Astrocyte of the cerebellum (primary cell): ENCODE data around the gene PLEKHA8.

Experiments
- DNase-seq: peaks from one replicate; pipeline ENCODE4 v3.0.0-alpha.2; 2011; ENCODE audit warnings: low read depth
- H3K4me3 ChIP-seq: 2 replicates; pipeline ENCODE4 v1.5.1; 2011; ENCODE audit warnings: mild to moderate bottlenecking, low read depth, low read length, moderate library complexity
- CTCF ChIP-seq: IDR thresholded peaks from 2 replicates; pipeline ENCODE4 v1.5.1; 2012; ENCODE audit warnings: low read length, low read depth, moderate library complexity, mild to moderate bottlenecking; ENCODE audit errors: missing control alignments
- in situ Hi-C: cut with HindIII; loops from 2 replicates; pipeline ENCODE4 v1.10.0; 2017; ENCODE audit warnings: low sequenced_read_pairs

The PLEKHA8 gene

DNA sequence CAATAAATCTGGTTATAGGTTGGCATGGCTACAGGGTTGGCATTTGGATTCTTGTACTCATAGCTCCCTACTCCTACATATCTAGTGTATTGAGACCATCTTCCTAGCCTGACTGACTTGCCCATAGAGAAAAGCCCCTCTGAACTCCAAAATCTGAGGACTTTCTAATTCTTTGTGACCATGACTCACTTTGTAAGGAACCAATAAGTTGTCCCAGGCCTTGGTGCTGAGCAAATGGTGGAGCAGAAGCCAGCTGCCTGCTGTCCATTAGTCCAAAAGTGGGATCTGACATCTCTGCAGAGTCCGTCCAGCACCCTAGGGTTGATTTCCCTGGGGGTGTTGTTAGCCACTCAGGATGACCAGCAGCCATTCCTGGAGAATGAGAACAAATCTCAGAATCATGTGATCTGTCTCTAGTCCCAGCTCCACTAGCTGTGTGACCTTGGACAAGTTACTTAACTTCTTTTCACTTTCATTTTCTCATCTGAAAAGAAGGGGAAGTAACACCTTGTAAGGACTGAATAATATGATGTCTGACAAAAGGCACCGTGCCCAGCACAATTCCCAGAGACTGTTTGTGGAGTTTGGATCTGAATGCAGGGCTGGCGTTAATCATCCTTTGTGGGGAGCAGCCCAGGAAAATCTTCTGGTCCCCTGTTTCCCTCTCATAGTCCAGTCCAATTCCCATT lies 150.7 kb downstream of the PLEKHA8 start:
- no peak for DNase-seq
- no peak overlapping the region for H3K4me3 ChIP-seq
- no peak for TF ChIP-seq CTCF
- in situ Hi-C loops, result no loop called here
